ENCODE data around the gene BPIFA2.
"Not testable (repeated sequence)": the region's sequence is repeated elsewhere in the genome, so short reads cannot be mapped to it uniquely, and the experiment has no call there.

Gene BPIFA2, protein sequence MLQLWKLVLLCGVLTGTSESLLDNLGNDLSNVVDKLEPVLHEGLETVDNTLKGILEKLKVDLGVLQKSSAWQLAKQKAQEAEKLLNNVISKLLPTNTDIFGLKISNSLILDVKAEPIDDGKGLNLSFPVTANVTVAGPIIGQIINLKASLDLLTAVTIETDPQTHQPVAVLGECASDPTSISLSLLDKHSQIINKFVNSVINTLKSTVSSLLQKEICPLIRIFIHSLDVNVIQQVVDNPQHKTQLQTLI

DNA sequence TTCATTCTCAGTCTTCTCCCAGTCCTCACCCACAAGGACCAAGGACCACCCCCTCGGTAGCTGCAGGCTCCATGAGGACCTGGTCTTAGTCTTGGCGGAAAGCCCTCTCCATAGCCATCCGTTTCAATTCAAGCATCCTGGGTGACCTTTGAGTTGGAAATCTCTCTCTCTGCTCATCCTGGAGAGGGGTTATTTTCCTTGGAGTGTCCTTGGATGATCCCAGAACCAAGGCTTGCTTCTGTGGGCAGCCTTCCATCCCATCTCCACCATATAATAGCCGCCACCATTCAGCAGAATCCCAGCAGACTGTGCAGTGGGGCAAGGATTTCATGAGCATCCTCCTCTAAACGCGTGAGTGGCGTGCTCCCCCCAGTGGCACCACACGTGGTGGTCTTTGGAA, at the start of gene BPIFA2:
Gene BPIFA2, plus strand, starts transcription at position 301 of the 400 bp plus-strand sequence. CDS start 987 bp downstream, outside the sequence.
- no peak for DNase-seq (ENCODE audit: low read depth in 2 of 2, low spot score in 1 of 2)

DNA sequence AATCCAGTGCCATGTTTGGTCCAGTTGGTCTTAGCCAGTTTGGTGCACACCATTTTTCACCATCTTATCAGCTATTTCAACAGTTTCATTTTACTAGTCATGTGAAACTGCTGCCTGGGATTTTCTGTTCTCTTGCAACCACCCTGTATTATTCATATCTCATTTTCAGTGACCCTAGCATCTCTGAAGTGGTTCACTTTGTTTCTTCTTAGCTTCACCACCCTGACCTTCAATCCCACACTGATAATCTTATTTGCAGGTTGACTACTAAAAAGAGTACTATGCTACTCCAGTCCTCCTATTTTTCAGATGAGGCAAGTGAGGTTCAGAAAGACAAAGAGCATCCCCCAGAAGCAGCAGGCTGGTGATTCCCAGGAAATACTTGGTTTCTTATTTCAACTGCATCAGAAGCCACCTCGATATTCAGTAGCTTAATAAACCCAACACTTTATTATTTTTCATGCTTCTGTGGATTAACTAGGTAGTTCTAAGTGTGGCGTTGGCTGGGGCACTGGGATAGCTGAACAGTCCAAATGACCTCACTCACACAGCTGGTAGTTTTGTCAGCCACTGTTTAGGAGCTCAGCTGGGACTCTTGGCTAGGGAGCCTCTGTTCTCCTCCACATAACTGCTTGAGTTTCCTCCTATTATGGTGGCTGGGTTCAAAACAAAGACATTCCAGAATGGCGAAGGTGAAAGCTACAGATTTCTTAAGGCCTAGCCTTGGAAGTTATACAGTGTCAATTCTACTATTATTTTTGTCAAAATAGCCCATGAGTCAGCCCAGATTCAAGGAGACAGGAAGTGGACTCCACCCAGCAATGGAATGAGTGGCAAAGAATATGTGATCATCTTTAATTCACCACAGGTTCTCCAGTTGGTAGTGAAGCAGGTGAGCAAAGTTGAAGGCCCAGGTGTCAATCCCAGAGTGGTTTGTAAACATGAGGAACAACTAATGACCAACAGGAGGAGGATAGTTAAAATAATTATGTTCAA, 47.9 kb upstream of the BPIFA2 start:
- no peak for DNase-seq (ENCODE audit: low read depth in 2 of 2, low spot score in 1 of 2)

DNA sequence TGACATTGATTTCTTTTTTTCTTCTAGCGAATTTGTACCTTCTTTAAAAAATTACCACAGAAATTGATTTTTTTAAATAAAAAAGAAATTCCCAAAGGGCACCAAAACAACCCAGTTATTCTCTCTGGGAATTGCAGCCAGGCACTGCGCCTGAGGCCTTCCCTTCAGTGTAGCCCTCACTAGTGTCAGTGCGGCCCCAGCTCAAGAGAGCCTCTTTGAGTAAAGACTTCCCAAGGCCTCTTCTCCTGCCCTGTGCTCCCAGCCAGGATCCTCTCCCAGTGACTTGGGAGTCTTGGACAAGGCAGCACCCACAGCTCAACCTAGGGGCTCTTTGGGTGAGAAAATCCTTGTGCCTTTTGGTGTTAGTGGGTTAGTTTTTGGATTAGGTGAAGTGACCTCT, 47.0 kb upstream of the BPIFA2 start:
- DNase-seq (ENCODE audit: low read depth in 2 of 2, low spot score in 1 of 2): no peak

DNA sequence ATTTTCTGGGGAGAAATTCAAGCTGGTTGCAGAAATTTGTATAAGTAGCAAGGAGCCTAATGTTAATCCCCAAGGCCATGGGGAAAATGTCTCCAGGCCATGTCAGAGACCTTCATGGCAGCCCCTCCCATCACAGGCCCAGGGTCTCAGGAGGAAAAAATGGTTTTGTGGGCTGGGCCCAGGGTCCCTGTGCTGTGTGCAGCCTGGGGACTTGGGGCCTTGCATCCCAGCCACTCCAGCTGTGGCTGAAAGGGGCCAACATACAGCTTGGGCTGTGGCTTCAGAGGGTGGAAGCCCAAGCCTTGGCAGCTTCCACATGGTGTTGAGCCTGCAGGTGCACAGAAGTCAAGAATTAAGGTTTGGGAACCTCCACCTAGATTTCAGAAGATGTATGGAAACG, 45.7 kb upstream of the BPIFA2 start:
- DNase-seq (ENCODE audit: low read depth in 2 of 2, low spot score in 1 of 2): not testable (repeated sequence)

DNA sequence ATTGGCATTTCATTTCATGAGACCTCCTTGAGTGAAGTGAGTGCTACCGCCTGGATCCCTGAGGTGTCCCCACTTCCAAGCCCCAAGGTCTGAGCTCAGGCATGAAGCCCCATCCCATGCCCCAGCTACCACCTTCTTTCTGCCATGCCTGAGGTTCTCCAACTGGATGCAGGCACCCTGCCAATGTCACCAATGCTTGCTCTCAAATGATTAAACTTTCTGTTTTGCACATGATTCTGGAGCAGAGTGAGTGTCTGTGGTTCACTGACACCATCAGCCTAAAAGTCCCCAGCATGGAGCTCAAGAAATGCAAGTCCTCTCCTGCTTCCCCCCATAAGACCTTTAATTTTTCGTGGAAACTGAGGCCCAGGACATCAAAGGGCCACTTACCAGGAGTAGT, 43.7 kb upstream of the BPIFA2 start:
- no peak for DNase-seq (ENCODE audit: low read depth in 2 of 2, low spot score in 1 of 2)

DNA sequence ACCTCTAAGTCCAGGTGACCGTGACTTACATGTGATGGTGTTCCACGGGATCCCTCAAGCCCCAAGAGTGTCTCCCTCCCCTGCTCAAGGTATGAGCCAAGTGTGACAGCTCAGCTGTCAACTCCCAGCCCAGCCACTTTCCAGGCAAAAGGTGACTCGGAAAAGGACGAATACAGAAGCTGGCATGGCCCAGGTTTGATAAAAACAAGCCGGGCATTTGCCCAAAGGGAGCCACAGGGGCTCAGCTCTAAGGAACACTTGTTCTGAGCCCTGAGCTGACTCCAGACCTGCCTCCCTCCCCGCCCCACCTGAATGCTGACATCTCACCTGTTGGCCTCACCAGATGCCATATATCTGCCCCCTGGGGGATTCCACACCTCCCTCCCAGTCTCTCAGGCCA, 43.0 kb upstream of the BPIFA2 start:
- DNase-seq (ENCODE audit: low read depth in 2 of 2, low spot score in 1 of 2): no peak

DNA sequence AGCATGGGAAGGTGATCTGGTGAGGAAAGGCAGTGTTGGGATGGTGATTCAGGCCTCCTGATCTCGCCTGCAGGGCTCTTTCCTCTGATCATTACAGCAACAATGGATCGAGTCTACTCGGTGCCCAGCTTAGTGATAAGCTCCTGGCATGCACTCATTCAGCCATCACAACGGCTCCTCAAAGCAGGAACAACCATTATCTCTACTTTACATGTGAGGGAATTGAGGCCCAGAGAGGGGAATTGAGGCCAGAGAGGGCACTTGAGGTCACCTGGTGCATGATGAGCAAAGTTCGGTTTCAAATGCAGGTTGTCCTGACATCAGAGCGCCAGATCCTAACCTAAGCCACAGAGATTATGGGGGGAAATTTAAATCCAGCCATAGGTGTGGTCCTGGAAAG, 42.0 kb upstream of the BPIFA2 start:
- no peak for DNase-seq (ENCODE audit: low read depth in 2 of 2, low spot score in 1 of 2)

DNA sequence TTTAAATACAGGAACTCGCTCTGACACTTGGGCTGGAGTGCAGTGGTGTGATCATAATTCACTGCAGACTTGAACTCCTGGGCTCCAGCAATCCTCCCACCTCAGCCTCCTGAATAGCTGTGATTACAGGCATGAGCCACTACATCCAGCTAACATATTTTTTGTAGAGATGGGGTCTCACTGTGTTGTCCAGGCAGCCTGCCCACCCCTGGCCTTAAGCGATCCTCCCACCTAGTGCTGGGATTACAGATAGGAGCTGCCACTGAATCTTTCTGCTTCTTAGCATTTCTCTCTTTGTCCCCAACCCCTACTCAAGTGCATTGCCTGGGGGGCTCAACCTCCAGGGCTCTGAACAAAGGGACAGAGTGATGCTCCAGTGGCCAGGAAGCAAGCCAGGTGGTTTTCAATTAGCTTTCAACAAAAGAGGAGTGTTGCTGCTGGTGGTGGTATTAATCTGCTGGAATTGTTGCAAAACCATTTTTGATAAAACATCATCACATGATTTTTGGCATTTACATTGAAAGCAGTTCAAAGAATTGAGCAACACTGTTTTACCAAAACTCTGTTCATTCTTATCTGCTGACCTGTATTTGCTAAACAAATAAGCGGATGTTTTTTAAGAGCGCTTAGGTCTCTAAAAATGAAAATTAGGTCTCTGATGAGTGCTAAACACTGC, 40.4 kb upstream of the BPIFA2 start:
- DNase-seq (ENCODE audit: low read depth in 2 of 2, low spot score in 1 of 2): no peak

DNA sequence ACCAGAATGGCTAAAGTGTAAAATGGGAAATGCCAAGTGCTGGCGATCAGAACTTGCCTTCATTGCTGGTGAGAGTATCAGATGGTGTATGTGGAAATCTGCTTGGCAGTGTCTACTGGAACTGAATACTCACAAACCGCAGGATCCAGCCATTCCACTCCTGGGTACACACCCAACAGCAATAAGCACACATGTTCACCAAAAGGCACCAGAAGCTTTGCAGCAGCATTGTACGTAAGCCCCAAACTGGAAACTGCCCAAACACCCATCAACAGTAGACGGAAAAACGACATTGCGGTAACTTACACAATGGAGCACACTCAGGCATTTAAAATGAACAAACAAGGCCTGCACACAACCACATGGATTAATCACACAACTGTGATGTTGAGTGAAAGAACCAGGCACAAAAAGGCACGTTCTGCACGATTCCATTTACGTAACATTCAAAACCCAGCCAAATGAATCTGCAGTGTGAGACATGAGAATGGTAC, 37.3 kb upstream of the BPIFA2 start:
- no peak for DNase-seq (ENCODE audit: low read depth in 2 of 2, low spot score in 1 of 2)

DNA sequence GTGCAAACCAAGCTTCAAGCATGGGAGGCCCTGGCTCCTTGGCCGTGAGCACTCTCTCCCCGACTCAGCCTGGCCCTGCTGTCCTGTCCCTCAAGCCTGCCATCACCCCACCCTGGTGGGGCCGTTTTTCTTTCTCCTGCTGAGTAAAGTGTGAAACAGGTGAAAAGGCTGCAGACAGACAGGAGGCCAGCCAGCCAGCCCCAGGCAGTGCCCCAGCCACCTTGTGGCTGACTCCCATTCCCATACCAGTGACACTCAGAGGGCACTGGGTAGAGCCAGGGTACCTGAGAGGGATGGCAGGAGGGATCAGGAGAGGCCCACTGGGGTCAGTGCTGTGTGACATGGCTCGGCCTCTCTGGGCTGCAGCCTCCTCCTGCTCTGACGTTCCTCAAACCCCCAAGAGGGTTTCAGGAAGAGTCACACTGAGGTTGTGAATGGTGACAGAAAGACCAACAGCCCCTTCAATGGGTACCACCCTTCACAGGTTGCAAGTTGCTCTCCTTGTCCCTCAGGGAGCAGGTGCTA, 35.9 kb upstream of the BPIFA2 start:
- DNase-seq (ENCODE audit: low read depth in 2 of 2, low spot score in 1 of 2): no peak

DNA sequence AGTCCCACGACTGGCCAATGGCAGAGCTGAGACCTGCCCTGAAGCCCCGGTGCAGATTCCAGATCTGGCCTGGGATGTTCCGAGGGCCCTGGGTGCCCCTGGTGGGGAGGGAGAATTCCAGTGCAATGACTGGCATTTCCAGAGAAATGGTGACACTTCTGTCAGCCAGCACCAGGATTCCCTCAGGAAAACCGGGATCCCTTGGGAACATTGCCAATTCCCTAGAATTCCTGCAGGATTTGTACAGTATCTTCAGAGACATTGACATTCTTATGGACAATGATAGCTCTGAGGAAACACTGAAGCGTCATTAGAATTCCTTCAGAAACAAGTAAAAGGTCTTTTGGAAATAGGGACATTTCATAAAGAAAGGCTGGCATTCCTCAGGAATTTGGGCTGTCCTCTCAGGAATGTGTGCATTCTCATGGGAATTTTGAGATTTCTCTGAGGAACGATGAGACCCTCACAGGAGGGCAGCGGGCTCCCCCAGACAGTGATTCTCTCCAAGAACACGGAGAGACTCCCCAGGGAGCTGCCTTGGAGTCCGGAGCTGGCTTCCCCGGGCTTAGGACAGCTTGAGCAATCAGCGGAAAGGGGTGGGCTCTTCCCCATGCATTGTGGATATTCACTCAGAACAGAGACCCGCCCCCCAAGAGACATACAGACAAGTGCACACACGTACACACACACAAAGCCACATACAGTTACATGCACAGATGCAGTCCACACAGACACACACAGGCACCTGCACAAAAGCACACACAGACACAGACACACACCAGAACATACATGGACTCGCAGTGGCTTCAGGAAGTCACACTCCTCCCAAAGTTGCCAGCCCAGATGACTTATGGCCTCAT, 35.2 kb upstream of the BPIFA2 start:
- no peak for DNase-seq (ENCODE audit: low read depth in 2 of 2, low spot score in 1 of 2)

DNA sequence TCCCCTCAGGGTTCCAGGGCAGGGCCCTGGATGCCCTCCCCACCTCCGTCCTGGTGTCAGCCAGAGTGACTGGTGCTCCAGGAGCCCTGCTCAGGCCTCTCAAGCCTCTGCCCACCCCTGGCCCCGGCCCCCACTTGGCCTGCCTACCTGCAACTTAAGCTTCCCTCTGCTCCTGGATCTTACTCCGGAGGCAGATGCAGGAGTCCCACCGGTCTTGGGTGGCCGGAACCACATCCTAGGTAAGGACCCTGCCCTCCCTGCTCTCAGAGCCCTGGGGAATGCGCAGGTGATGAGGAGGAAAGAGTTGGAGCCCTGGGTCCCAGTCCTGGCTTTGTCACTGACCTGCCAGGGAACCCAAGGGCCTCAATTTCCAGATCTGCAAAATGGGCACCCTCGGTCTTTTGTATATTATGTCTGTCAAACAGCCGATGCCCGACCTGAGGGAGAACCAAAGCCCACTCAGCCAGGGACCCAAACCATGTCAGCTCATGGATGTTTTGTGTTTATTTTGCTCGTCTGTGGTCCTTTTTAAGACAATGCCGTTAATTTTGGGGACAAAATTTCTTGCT, 34.5 kb upstream of the BPIFA2 start:
- no peak for DNase-seq (ENCODE audit: low read depth in 2 of 2, low spot score in 1 of 2)

DNA sequence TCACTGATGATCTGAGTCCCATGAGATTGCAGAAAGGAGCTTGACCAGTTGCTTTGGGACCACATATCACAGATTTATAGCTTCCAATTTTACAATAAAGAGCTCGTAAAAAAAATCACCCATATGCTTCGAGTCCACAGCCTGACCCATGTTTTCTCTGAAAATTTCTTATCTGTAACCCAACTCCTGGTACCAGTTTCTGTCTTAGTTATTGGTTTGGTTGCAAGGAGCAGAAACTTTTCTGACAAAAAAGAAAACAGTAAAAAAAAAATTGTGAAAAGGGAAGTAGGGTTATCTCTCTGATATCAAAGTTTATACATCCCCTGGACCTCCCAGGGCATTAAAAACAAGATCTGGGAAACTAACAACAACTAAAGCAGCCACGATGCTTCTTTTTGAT, 30.8 kb upstream of the BPIFA2 start:
- DNase-seq (ENCODE audit: low read depth in 2 of 2, low spot score in 1 of 2): no peak

DNA sequence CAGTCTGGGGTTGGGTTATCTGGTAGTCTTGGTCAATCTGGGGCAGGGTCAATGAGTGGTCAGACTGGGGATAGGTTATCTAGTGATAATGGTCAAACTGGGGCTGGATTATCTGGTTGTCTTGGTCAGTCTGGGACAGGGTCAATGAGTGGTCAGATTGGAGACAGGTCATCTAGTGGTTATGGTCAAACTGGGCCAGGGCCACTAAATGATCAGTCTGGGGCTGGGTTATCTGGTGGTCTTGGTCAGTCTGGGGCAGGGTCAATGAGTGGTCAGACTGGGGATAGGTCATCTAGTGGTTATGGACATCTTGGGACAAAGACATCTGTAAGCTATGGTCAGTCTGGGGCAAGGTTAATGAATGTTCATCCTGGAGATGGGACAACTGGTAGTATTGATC, 28.5 kb upstream of the BPIFA2 start:
- DNase-seq (ENCODE audit: low read depth in 2 of 2, low spot score in 1 of 2): no peak

DNA sequence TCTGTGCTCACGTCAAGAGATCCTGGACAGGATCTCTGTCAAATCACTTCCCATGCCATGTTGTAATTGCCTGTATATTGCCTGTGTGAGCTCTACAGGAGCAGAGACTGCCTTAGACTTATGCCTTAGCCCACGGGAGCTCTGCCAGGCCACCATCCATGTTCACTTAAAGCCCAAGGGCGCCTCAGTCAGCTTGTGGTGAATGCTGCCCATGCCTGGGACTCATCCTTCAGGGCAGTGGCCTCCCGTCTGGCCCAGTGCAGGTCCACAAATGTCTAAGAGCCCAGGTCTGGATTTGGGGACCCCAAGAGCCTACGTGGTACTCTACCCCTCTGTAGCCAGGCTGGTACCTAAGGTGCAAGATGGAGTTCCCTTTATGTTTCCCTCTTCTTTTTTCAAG, 22.4 kb upstream of the BPIFA2 start:
- no peak for DNase-seq (ENCODE audit: low read depth in 2 of 2, low spot score in 1 of 2)

DNA sequence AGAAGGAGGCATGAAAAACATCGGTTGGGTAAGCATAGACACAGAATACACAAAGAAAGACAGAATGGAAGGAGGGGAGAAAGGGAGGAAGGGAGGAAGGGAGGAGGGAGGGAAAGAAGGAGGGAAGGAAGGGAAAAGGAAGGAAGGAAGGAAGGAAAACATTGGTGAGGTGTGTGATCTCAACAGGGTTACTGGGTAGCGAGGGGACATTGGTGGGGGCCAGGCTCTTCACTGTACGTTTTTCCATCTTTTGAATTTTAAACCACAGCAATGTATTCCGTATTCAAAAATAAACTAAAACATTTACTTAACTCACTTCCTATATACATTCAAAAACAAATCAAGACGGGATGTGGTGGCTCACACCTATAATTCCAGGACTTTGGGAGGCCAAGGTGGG, 20.7 kb upstream of the BPIFA2 start:
- DNase-seq (ENCODE audit: low read depth in 2 of 2, low spot score in 1 of 2): no peak

DNA sequence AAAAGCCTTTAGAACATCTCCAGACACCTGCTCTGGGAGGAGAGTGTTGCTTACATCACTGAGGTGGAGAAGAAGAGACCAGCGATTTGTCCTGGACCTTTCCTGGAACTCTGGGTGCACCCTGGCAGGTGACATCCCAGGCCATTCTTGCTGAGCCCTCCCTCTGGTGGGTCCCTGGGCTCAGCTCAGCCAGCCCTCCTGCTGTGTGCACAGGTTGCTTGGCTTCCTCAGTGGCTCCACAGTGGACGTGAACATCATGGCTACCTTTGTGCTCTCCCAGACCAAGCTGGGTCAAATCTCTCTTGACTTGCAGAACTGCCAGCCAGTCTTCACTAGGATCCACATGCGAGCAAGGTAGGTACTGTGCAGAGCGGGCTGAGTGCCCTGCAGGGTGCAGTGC, 19.9 kb upstream of the BPIFA2 start:
- DNase-seq (ENCODE audit: low read depth in 2 of 2, low spot score in 1 of 2): no peak

DNA sequence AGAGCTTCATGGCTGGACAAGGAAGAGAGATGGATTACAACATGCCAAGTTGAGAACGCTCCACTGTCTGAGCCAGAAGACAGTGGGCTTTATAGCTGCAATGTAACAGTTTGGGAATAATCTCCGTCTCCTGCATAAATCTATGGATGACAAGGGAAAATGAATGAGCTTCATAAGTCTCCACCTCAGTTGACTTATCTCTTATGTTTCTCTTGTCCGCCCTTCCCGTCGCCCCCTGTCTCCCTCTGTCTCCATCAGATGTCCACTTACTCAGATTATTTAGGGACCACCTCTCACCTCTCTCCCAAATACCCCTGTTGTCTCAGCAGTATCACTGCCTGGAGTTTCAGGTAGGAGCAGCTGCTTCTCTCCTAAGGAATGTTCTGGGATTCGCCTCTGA, 13.7 kb upstream of the BPIFA2 start:
- DNase-seq (ENCODE audit: low read depth in 2 of 2, low spot score in 1 of 2): no peak

DNA sequence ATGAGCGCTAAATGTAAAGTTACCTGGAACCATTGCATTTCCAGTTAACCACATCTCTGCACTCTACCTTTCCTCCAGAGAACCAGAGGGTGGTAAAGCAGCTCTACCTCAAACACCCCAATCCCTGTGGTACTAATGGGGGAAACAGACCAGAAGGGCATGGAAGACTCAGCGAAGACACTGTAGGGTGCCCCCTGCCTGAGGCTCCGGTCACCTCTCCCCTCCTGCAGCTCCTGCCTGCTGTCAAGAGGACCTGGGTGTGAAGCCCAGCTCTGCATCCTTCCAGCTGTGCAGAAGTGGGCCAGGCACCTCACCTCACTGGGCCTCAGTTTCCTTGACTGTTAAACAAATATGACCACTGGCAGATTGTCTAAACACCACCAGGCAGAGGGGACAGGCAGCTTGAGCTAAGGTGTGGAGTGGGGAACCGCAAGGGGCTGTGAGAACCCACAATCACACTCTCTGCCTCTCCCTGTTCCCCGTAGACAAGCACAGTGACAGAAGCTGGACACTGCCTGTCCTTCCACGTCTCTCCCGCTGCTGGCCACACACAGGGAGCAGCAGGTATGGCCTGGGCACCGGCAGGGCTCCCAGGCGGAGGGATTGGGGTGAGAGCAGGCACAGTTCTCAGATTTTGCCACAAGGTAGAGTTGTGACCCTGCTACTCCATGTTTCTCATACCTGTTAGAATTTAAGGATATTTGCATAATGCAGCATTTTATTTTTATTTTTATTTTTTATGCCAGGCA, 9.1 kb upstream of the BPIFA2 start:
- no peak for DNase-seq (ENCODE audit: low read depth in 2 of 2, low spot score in 1 of 2)

Data from stimulated activated CD8-positive, alpha-beta memory T cell treated with anti-CD3 and anti-CD28 coated beads, Interleukin-4, amount 100 ng/mL, for 1 hour (primary cell).